SK-N-SH (cell line): ENCODE data around the gene RAD51B. TPM values are rescaled to one million over a fixed set of nuclear protein-coding genes. Genes with fewer than 3 reads are reported as not detected.
A peak's percentile ranks its signal among the peaks of the same experiment; 100 is the strongest.

Experiments
- CTCF ChIA-PET: fragments of 300-600, 350-600 bp; formaldehyde crosslinking; extraction: SDS; loops from one replicate; lab custom pipeline; 2021; lab: Yijun Ruan, JAX
- POLR2A ChIA-PET: fragments of 350-600 bp; sonication (Branson Sonifier 250); formaldehyde crosslinking; extraction: SDS; loops from one replicate; lab custom pipeline; 2020; ENCODE audit warnings: antibody characterized with exemption, inconsistent platforms; lab: Yijun Ruan, JAX
- DNase-seq: peaks from one replicate; pipeline ENCODE4 v3.0.0; 2012
- H2AFZ ChIP-seq: fragments of 200-600 bp; sonication (generic); 2 replicates; pipeline ENCODE4 v1.8.1; 2016; ENCODE audit warnings: antibody characterized with exemption, mild to moderate bottlenecking, low read depth
- H3F3A ChIP-seq: fragments of 200-600 bp; sonication (generic); replicated peaks from 2 replicates; pipeline ENCODE3; 2016; ENCODE audit warnings: antibody characterized with exemption, mild to moderate bottlenecking; ENCODE audit not compliant: insufficient read depth
- H3K27ac ChIP-seq, 2 experiments: fragments of 200-500 bp in 1 of 2; fragments of 200-600 bp in 1 of 2; sonication (Bioruptor generic) in 1 of 2; sonication (generic), shearing (Covaris generic) in 1 of 2; 2 replicates each; pipeline versions ENCODE4 v1.5.1 to v1.6.1; 2014 to 2016; ENCODE audit warnings: low read depth in 2 of 2, inconsistent platforms in 1 of 2, low read length in 1 of 2, mild to moderate bottlenecking in 1 of 2, mixed read lengths in 1 of 2
- H3K27me3 ChIP-seq: fragments of 200-600 bp; sonication (generic), shearing (Covaris generic); 2 replicates; pipeline ENCODE4 v1.6.1; 2016; ENCODE audit warnings: mixed run types; ENCODE audit not compliant: insufficient read depth
- H3K36me3 ChIP-seq, 2 experiments: fragments of 200-500 bp in 1 of 2; fragments of 200-600 bp in 1 of 2; sonication (Bioruptor generic) in 1 of 2; sonication (generic) in 1 of 2; replicated peaks in 1 of 2; 2 replicates each; pipeline versions ENCODE3 to v1.5.1; 2014 to 2016; ENCODE audit warnings: low read length in 1 of 2, mild to moderate bottlenecking in 1 of 2; ENCODE audit not compliant: insufficient read depth in 2 of 2, control insufficient read depth in 1 of 2
- H3K4me1 ChIP-seq, 2 experiments: fragments of 200-500 bp in 1 of 2; fragments of 200-600 bp in 1 of 2; sonication (Bioruptor generic) in 1 of 2; sonication (generic), shearing (Covaris generic) in 1 of 2; 2 replicates each; pipeline versions ENCODE4 v1.5.1 to v1.6.1; 2014 to 2016; ENCODE audit warnings: low read depth in 1 of 2, low read length in 1 of 2, mixed run types in 1 of 2; ENCODE audit not compliant: insufficient read depth in 2 of 2, control insufficient read depth in 1 of 2
- H3K4me2 ChIP-seq: fragments of 200-600 bp; sonication (generic), shearing (Covaris generic); 2 replicates; pipeline ENCODE4 v1.6.1; 2017; ENCODE audit warnings: mixed run types
- H3K4me3 ChIP-seq, 2 experiments: fragments of 200-500 bp in 1 of 2; fragments of 200-600 bp in 1 of 2; sonication (Bioruptor generic) in 1 of 2; sonication (generic), shearing (Covaris generic) in 1 of 2; 2 replicates each; pipeline versions ENCODE4 v1.5.1 to v1.8.1; 2014 to 2016; ENCODE audit warnings: low read depth in 2 of 2, inconsistent platforms in 1 of 2, low read length in 1 of 2, mild to moderate bottlenecking in 1 of 2, mixed read lengths in 1 of 2, moderate library complexity in 1 of 2
- H3K79me2 ChIP-seq: fragments of 200-600 bp; sonication (generic); 2 replicates; pipeline ENCODE4 v1.8.1; 2017; ENCODE audit warnings: mild to moderate bottlenecking; ENCODE audit not compliant: insufficient read depth
- H3K9ac ChIP-seq: fragments of 200-600 bp; sonication (generic); 2 replicates; pipeline ENCODE4 v1.6.1; 2017; ENCODE audit warnings: mixed run types
- H3K9me2 ChIP-seq: fragments of 200-600 bp; sonication (generic); 2 replicates; pipeline ENCODE4 v1.6.1; 2017; ENCODE audit warnings: mixed run types
- H3K9me3 ChIP-seq: fragments of 200-600 bp; sonication (generic); 2 replicates; pipeline ENCODE4 v1.6.1; 2017; ENCODE audit warnings: mixed run types, mild to moderate bottlenecking, moderate library complexity
- H4K20me1 ChIP-seq: fragments of 200-600 bp; sonication (generic); 2 replicates; pipeline ENCODE4 v1.6.1; 2017; ENCODE audit warnings: mild to moderate bottlenecking, mixed run types; ENCODE audit not compliant: insufficient read depth
- CHD2 ChIP-seq: fragments of 150-350 bp; IDR thresholded peaks from 2 replicates; pipeline ENCODE4 v1.6.1; 2018; ENCODE audit warnings: low read length; ENCODE audit not compliant: partially characterized antibody
- EP300 ChIP-seq, 2 experiments: IDR thresholded peaks; 2 replicates each; pipeline versions ENCODE4 v1.4.0 to v1.6.1; 2012; ENCODE audit warnings: borderline replicate concordance in 1 of 2, low read depth in 1 of 2, low read length in 1 of 2
- FOSL2 ChIP-seq: IDR thresholded peaks from 2 replicates; pipeline ENCODE4 v1.4.0; 2012; ENCODE audit warnings: low read depth, mild to moderate bottlenecking, moderate library complexity, borderline replicate concordance
- FOXM1 ChIP-seq: IDR thresholded peaks from 2 replicates; pipeline ENCODE4 v1.4.0; 2012; ENCODE audit warnings: low read depth, mild to moderate bottlenecking
- GABPA ChIP-seq: IDR thresholded peaks from 2 replicates; pipeline ENCODE4 v1.4.0; 2012; ENCODE audit warnings: low read depth, mild to moderate bottlenecking
- JUND ChIP-seq: IDR thresholded peaks from 2 replicates; pipeline ENCODE4 v1.4.0; 2012
- MXI1 ChIP-seq: IDR thresholded peaks from 2 replicates; pipeline ENCODE4 v1.6.1; 2012; ENCODE audit warnings: mild to moderate bottlenecking, low read depth, low read length, improper control_type of control experiment
- NFIC ChIP-seq: IDR thresholded peaks from 2 replicates; pipeline ENCODE4 v1.4.0; 2012; ENCODE audit warnings: borderline replicate concordance
- NRF1 ChIP-seq: IDR thresholded peaks from 2 replicates; pipeline ENCODE4 v1.6.1; 2012; ENCODE audit warnings: low read depth, mild to moderate bottlenecking, low read length
- RCOR1 ChIP-seq: fragments of 150-350 bp; IDR thresholded peaks from 2 replicates; pipeline ENCODE4 v1.6.1; 2017; ENCODE audit warnings: antibody characterized with exemption, low read length
- RFX5 ChIP-seq: IDR thresholded peaks from 2 replicates; pipeline ENCODE4 v1.6.1; 2012; ENCODE audit warnings: mild to moderate bottlenecking, improper control_type of control experiment, low read length
- SMC3 ChIP-seq: IDR thresholded peaks from 2 replicates; pipeline ENCODE4 v1.6.1; 2012; ENCODE audit warnings: low read depth, low read length, improper control_type of control experiment
- TAF1 ChIP-seq: IDR thresholded peaks from 2 replicates; pipeline ENCODE4 v1.6.1; 2012; ENCODE audit warnings: low read depth, mild to moderate bottlenecking, low read length, moderate library complexity, borderline replicate concordance
- TEAD4 ChIP-seq: IDR thresholded peaks from 2 replicates; pipeline ENCODE4 v1.4.0; 2012; ENCODE audit warnings: mild to moderate bottlenecking, borderline replicate concordance; ENCODE audit not compliant: insufficient read depth
- YY1 ChIP-seq: IDR thresholded peaks from 2 replicates; pipeline ENCODE4 v1.4.0; 2012; ENCODE audit warnings: low read depth, mild to moderate bottlenecking
- WGBS: methylation state at CpG from one replicate; pipeline ENCODE4 v1.1.6; 2017; ENCODE audit warnings: low lambda C conversion rate; 5-methylcytosine and 5-hydroxymethylcytosine counted together
- polyA plus RNA-seq, 3 experiments: library from polyadenylated mRNA; depleted of rRNA; stranded (reverse); fragments of >200 nt; gene quantifications; 2 replicates each; pipeline ENCODE4 v1.2.3, GENCODE V29; 2012
- TF ChIP-seq, protein P1 (sequence below): fragments of 200-600 bp; sonication (generic); IDR thresholded peaks from 2 replicates; pipeline ENCODE4 v1.6.1; 2017; ENCODE audit warnings: antibody characterized with exemption, mild to moderate bottlenecking, moderate library complexity
- TF ChIP-seq, protein P2 (sequence below): IDR thresholded peaks from 2 replicates; pipeline ENCODE4 v1.4.0; 2012; ENCODE audit warnings: low read depth, borderline replicate concordance
- TF ChIP-seq, protein P3 (sequence below): IDR thresholded peaks from 2 replicates; pipeline ENCODE4 v1.4.0; 2012; ENCODE audit warnings: low read depth
- TF ChIP-seq, protein P4 (sequence below): fragments of 150-350 bp; IDR thresholded peaks from 2 replicates; pipeline ENCODE4 v1.6.1; 2017; ENCODE audit warnings: antibody characterized with exemption, low read length, low read depth, borderline replicate concordance

Gene RAD51B
- polyA plus RNA-seq, 1 of the 3 experiments (the other 2 are of a cell fraction), result 6.0 TPM

DNA sequence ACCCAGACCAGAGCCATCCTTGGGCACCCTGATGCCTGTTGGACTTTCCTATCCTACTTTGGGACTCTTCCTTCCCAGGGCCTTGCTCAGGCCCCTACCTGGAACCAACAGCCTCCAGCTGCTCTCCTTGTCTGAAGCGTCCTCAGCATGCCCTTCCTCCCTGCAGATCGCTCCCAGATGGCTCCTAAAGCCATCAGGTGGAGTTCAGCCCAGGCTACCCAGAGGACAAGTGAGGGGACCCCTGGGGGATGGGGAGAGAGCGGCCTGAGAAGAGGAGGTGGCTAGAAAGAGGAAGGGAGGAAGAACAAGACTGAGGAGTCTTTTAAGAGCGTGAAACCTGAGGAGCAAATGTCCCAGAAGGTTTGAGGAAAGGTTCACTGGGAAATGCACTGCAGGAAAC lies 736.7 kb downstream of the RAD51B start:
- ChIA-PET CTCF (no interaction called here), POLR2A (no interaction called here)
- H3K9me3 ChIP-seq, result no peaks in the 10 kb centered on the region
- H3K4me3 ChIP-seq, result no peak overlapping the region
- no peaks in the 10 kb centered on the region for H3K9me2 ChIP-seq
- H3K36me3 ChIP-seq, result no peaks in the 10 kb centered on the region
- 91% methylated on average over 4 of the region's 4 CpGs for WGBS
- H3K27ac ChIP-seq, result peak overlapping the region in 1 of 2 experiments; percentile 65; a peak in 1 of 4 replicates
- H3K79me2 ChIP-seq, result no peaks in the 10 kb centered on the region
- peaks cover 0 to 13% of the 10 kb centered on the region in 2 experiments; a peak in 2 of 4 replicates for H3K4me1 ChIP-seq
- no peak overlapping the region for H3K4me2 ChIP-seq
- no peaks in the 10 kb centered on the region for H4K20me1 ChIP-seq
- no peak for TF ChIP-seq RFX5
- TF ChIP-seq RCOR1, result no peak
- no peak for TF ChIP-seq YY1
- TF ChIP-seq FOSL2, result no peak
- TF ChIP-seq SMC3, result no peak
- TF ChIP-seq CHD2, result no peak
- no peak for TF ChIP-seq NRF1
- no peak for TF ChIP-seq TEAD4
- H3K27me3 ChIP-seq, result no peaks in the 10 kb centered on the region
- peaks cover 4% of the 10 kb centered on the region for H3F3A ChIP-seq
- no peak for DNase-seq
- H3K9ac ChIP-seq, result no peak overlapping the region
- H2AFZ ChIP-seq, result no peak overlapping the region

DNA sequence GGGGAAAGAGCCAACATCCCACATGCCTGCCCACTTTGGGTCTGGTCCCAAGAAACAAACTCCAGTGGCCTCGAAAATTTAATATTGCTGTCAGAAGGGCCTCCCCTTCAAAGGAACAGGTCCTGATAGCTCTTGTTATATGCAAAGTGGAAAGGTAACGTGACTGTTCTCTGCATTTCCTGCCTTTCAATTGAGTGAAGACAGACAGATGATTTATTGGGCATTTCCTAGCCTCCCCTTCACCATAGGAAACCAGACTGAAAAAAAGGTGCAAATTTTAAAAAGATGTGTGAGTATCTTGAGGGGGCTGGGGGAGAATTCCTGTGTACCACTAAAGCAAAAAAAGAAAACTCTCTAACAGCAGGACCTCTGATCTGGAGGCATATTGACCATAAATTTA lies 738.1 kb downstream of the RAD51B start:
- H3K27ac ChIP-seq, result no peak overlapping the region
- no peaks in the 10 kb centered on the region for H3K27me3 ChIP-seq
- DNase-seq, result no peak
- peaks cover 4% of the 10 kb centered on the region for H3F3A ChIP-seq
- peaks cover 0 to 12% of the 10 kb centered on the region in 2 experiments; a peak in 2 of 4 replicates for H3K4me1 ChIP-seq
- WGBS, result 80% methylated on average over 2 of the region's 2 CpGs
- H3K9ac ChIP-seq, result no peak overlapping the region
- TF ChIP-seq TAF1, result no peak
- TF ChIP-seq NFIC, result no peak
- no peak for TF ChIP-seq GABPA
- TF ChIP-seq, protein P1, sequence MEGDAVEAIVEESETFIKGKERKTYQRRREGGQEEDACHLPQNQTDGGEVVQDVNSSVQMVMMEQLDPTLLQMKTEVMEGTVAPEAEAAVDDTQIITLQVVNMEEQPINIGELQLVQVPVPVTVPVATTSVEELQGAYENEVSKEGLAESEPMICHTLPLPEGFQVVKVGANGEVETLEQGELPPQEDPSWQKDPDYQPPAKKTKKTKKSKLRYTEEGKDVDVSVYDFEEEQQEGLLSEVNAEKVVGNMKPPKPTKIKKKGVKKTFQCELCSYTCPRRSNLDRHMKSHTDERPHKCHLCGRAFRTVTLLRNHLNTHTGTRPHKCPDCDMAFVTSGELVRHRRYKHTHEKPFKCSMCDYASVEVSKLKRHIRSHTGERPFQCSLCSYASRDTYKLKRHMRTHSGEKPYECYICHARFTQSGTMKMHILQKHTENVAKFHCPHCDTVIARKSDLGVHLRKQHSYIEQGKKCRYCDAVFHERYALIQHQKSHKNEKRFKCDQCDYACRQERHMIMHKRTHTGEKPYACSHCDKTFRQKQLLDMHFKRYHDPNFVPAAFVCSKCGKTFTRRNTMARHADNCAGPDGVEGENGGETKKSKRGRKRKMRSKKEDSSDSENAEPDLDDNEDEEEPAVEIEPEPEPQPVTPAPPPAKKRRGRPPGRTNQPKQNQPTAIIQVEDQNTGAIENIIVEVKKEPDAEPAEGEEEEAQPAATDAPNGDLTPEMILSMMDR, result no peak
- TF ChIP-seq EP300 (IDR thresholded peaks at IDR 0.05; ENCODE audit: borderline replicate concordance in 1 of 2, low read depth in 1 of 2, low read length in 1 of 2), result no peak
- no peak for TF ChIP-seq MXI1
- TF ChIP-seq JUND, result no peak
- no peak for TF ChIP-seq FOSL2
- no peak for TF ChIP-seq FOXM1
- TF ChIP-seq, protein P2, sequence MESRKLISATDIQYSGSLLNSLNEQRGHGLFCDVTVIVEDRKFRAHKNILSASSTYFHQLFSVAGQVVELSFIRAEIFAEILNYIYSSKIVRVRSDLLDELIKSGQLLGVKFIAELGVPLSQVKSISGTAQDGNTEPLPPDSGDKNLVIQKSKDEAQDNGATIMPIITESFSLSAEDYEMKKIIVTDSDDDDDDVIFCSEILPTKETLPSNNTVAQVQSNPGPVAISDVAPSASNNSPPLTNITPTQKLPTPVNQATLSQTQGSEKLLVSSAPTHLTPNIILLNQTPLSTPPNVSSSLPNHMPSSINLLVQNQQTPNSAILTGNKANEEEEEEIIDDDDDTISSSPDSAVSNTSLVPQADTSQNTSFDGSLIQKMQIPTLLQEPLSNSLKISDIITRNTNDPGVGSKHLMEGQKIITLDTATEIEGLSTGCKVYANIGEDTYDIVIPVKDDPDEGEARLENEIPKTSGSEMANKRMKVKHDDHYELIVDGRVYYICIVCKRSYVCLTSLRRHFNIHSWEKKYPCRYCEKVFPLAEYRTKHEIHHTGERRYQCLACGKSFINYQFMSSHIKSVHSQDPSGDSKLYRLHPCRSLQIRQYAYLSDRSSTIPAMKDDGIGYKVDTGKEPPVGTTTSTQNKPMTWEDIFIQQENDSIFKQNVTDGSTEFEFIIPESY, result no peak
- no peak for TF ChIP-seq RFX5
- TF ChIP-seq, protein P3, sequence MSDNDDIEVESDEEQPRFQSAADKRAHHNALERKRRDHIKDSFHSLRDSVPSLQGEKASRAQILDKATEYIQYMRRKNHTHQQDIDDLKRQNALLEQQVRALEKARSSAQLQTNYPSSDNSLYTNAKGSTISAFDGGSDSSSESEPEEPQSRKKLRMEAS, result no peak
- no peak for TF ChIP-seq RCOR1
- TF ChIP-seq, protein P4, sequence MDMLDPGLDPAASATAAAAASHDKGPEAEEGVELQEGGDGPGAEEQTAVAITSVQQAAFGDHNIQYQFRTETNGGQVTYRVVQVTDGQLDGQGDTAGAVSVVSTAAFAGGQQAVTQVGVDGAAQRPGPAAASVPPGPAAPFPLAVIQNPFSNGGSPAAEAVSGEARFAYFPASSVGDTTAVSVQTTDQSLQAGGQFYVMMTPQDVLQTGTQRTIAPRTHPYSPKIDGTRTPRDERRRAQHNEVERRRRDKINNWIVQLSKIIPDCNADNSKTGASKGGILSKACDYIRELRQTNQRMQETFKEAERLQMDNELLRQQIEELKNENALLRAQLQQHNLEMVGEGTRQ, result no peak
- no peaks in the 10 kb centered on the region for H3K9me3 ChIP-seq
- H2AFZ ChIP-seq, result no peak overlapping the region
- H4K20me1 ChIP-seq, result no peaks in the 10 kb centered on the region
- no peak overlapping the region for H3K4me2 ChIP-seq
- ChIA-PET POLR2A (no interaction called here), CTCF (no interaction called here)
- H3K9me2 ChIP-seq, result no peaks in the 10 kb centered on the region
- no peak overlapping the region for H3K4me3 ChIP-seq
- H3K79me2 ChIP-seq, result no peaks in the 10 kb centered on the region
- no peaks in the 10 kb centered on the region for H3K36me3 ChIP-seq
